HG03045 (cell line): ENCODE measurements around the gene THADA.
A peak's percentile ranks its signal among the peaks of the same experiment; 100 is the strongest.
"Not testable (repeated sequence)": the region's sequence is repeated elsewhere in the genome, so short reads cannot be mapped to it uniquely, and the experiment has no call there.

ENCODE experiments used
- ATAC-seq: cut with Tn5 transposase; IDR thresholded peaks from one replicate; pipeline ENCODE4 v1.9.1; 2021; ENCODE audit warnings: mild to moderate bottlenecking, moderate library complexity; ENCODE audit not compliant: unreplicated experiment

Gene THADA

DNA sequence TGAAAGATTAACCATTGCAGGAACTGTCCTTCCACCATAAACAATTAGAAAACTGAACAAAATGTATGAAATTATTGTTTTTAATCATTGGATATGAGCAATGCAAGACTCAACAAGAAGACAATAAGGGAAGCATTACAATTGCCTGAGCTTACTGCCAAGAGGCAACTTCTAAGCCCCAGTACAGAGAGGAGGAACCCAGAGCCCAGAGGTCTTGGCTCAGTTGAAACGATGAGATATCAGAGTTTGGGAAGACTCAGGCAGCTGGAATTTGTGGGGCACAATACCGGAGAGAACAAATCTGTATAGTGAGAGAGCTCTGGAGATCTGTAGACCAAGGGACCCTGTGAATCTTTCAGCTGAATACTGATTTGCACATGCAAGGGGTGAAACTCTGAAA lies 288.8 kb downstream of the THADA start:
- ATAC-seq = no peak

DNA sequence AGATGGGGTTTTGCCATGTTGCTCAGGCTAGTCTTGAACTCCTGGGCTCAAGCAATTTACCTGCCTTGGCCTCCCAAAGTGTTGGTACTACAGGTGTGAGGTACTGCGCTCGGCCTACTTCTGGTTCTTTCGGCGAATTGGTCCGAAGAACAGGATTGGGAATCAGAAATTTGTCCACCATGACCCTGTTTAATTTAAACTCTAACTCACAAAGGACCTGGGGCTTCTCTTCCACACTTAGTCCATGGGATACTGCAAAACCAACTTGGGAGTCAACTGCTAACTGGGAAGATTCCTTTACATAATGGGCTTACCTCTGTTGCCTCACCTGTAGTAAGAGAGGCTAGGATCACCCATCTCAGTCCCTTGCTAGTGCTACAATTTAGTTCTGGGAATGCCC lies 289.6 kb downstream of the THADA start:
- ATAC-seq = no peak

DNA sequence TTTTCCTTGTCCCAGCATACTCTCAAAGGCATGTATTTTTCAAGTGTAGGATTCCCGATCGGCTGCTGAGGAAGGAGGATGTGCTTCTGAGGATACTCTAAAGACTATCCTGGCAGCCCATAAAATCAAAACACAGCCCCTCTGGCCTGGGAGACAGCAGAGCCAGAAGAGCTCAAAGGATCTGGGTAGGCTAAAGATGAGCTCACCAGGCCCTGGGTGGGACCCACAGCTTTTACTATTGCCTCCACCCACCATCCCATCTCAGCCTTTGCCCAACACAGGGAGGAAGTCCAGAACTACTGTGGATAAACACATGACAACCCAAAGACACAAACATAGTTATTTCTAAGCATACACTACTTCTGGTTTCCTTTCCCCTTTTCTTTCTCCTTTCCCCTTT lies 290.3 kb downstream of the THADA start:
- no peak for ATAC-seq

DNA sequence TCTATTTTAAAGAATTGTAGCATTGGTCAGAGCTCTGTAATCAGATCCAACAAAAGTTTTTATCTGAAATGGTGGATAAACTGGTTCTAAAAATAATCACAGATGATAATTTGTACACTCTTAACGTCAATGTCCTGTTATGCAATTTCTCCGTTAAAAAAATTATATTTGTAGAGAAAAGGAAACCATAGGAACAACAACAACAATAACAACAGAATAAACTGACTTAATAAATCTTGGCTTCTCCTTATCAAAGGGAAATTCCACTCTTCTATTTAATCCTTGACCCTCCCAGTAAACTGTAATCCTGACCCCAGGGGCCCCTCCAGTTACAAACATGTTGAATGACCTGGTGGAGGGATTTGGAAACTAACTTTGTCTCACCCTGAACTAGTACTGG lies 290.8 kb downstream of the THADA start:
- ATAC-seq = no peak

DNA sequence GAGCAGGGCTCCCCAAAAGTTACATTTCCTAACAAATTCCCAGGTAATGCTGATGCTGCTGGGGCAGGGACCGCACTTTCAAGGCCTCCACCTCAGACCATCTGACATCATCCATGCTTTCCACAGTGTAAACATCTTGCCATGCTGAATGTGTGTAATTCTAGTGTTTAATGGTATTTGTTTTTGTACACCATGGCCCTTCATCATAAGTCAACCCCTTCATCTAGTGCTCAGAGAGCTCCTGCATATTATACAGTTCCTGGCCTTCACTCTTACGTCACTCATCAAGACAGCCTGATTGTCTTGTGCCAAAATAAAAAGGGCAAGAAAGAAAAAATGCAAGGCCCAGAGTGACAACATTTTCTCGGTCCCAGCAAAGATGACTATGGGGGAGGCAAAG lies 291.9 kb downstream of the THADA start:
- no peak for ATAC-seq

DNA sequence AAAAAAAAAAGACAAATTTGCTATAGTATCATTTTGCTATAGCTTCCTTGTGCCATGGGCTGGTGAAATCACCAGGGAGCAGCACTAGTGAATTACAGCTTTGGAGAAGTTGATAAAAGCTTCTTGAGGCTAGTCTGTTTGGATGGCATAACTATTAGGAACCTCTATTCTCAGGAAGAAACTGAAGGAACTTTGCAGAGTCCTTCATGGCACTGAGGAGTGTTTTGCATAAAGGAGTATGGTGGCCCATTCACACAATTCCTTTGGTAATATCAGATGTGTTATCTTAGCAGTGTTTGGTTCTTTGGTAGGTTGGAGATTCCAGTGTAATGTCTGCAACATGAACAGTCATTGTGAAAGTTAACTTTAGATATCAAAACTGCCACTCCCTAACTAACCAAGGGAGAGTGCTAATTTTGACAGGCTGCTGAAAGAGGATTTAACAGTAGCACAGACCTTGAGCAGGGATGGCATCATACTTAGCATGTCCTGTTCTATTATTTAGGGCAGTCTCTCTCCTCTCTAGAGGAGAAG lies 292.8 kb downstream of the THADA start:
- ATAC-seq = no peak

DNA sequence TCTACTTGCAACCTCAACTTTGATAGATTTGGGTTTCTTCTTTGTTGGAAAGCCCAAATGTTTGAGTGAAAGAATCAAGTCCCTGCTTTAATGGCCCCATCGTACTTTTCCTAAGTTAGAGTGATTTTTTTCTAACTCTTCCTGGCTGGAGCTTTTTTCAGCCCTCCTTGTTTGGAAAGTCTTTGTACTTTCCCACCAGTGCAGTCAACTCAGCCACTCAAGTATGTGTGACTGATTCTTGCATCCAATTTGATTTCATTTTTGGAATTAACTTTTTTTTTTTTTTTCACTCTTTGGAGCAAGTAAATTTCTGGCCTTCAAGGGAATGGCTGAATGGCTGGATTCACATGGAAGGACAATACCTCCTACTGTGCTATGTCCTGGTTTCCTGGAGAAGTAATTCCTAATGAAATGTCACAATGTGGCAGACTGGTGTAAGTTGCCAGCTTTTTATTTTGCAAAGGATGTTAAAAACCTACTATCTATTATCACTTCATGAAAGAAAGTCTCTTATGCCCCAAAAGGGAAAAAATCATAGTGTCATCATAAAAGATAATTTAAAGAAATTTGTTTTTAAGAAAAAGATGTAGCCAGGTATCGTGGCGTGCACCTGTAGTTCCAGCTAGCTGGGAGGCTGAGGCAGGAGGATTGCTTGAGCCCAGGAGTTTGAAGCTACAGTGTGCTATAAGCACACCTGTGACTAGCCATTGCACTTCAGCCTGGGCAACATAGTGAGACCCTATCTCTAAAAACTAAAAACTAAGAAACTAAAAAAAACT lies 293.5 kb downstream of the THADA start:
- ATAC-seq = no peak

DNA sequence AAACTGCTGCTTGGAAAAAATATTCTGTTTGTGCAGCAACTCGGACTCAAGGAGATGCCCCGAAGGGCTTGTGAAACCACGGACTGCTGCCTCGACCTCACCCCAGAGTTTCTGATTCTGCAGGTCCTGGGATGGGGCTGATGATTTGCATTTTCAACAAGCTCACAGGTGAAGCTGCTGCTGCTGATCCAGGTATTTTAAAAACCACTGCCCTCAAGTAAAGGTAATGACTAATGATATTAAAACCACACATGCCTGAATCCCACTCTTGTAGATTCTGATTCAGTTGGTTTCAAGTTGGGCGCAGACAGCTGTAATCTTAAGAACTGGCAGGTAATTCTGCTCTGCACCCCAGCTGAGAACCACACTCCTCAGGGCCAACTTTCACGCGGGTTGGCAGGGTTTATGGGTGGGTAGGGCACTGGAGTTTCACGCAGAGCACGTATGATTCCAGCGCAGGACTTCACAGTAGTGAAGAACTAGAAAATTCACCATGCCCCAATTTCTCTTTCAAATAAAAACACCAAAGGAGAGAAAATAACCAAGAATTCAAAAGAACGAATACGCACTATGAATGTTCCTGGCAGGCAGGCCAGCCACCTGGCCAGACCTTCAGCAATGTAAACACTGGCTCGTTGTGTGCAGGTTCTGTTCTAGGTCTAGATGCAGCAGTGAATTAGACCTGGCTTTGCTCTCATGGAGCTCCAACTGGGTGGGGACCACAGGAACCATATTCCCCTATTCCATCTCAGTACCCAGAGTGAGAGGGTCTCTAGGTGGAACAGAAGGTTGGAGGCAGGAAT lies 294.9 kb downstream of the THADA start:
- no peak for ATAC-seq

DNA sequence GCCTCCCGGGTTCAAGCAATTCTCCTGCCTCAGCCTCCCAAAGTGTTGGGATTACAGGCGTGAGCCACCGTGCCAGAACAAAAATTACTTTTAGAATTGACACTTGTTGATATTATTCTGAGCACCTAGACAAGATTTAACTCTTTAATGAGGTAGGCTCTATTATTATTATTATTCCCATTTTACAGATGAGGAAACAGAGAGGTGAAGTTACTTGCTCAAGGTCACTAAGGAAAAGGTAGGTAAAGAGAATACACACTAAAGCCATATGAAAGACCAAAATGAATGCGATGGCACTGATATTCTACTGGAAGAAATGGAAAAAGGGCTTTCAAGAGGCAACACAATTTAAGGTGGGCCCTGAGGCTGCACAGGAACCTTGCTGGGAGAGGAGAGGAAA lies 295.6 kb downstream of the THADA start:
- ATAC-seq = no peak

DNA sequence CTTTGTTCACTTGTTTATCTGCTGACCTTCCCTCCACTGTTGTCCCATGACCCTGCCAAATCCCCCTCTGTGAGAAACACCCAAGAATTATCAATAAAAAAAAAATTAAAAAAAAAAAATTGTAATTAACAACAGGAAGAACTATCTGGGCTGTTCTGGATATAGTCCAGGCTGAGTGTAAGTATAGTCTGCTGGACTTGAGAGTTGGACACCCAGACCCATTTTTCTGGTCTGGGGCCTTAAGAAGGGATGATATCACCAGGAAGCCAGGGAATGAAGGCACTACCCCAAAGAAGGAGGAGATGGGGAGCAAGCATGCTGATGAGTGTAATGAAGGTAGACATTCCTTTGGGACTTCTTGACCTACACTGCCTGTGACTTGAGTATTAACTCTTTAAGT lies 297.3 kb downstream of the THADA start:
- no peak for ATAC-seq

DNA sequence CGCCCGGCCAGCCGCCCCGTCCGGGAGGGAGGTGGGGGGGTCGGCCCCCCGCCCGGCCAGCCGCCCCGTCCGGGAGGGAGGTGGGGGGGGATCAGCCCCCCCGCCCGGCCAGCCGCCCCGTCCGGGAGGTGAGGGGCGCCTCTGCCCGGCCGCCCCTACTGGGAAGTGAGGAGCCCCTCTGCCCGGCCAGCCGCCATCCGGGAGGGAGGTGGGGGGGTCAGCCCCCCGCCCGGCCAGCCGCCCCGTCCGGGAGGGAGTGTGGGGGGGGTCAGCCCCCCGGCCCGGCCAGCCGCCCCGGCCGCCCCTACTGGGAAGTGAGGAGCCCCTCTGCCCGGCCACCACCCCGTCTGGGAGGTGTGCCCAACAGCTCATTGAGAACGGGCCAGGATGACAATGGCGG lies 298.1 kb downstream of the THADA start:
- not testable (repeated sequence) for ATAC-seq

DNA sequence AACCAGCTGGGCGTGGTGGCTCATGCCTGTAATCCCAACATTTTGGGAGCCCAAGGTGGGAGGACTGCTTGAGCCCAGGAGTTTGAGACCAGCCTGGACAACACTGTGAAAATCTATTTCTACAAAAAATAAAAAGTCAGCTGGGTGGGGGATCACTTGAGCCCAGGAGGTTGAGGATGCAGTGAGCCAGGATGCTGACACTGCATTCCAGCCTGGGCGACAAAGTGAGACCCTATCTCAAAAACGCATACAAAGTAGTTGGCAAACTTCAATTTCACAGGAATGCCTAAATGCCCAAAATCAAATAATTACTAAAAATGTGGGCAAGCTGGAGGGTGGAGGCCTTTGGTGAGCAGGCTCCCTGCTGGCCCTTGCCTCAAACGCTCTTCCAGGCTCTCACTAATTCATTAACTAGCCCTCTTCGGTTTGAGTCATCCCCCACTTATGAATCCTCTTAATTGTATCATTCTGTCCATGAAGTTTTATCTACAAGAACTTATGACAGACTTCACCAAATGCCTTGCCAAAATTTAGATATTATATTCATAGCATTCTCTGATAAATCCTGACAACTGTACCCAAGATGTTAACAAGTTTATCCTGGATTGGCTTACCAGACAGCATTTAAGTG lies 300.8 kb downstream of the THADA start:
- no peak for ATAC-seq

DNA sequence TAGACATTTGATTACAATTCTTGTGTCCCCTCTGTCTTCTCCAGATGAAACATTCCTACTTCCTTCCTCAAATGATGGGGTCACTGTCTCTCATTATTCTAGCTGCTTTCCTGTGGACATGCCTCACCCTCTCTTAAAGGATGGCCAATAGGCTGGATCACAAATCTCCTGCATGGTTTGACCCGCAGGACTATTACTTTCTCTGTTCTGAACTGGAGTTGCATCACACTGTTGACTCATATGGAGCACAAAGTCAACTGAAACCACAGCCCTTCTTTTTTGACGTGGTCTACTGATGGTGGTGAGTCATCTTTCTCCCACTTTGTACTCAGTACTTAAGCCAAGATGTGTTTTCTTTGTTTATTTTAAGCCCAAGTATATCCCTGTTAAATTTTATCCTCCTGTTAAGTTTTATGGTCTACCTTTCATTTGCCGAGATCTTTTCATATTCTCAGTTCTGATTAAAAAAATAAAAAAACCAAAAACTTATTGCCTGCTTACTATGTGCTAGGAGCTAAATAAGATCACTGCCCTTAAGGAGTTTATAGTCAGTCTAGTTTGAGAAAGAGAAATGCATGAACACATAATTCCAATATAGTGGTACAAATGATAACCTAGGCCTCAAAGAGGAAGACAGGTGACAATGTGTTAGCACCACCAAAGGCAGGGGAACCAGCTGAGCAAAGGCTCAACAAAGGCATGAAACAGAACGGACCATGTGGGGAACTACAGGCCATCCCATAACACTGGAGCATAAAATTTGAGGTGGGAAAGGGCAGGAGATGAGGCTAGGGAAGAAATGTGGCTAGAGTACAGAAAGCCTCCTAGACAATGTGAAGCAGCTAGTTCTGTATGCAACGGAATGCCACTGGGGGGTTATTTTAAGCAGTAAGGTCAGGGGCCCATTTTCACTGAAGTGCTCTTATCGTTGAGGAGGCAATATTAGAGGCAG lies 301.8 kb downstream of the THADA start:
- ATAC-seq = peak; percentile 99

DNA sequence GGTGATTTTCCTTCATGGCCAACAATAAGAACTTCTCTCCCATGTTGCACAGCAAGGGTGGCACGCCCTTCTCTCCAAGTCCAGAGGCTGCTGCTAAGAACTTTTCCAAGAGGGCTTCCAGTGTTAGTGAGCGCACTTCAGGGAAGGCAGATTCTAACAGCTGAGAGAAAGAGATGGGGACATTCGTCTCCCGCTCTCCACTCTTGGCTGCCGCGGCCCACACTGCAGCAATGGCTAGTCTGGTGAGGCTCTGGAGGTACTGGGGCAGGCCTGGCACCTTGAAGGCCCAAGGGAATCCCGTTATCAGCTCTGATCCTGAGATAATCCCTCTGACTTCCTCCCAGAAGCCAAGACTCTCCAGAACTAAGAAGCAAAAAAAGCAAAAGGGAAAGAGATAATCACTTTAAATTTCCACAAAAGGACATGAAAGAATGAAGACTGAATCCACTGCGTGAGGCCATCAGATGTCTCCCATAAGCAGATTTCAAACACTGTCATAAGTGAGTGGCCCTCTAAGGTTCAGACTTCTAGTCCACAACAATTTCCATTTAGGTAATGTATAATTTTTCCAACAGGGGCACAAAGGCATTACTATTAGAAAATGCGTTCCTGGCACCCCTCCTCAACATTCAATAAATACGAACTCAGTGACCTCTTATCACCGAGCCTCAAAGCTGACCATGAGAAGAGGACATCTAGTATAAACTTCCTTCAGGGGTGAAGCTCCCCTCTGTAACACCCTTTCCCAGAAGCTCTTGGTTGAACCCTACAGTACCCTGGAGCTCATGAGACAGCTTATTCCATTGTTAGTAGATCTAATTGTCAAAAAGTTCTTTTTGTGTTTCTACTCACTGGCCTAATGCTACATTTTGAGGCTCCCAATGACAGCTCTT lies 302.7 kb downstream of the THADA start:
- ATAC-seq = no peak

DNA sequence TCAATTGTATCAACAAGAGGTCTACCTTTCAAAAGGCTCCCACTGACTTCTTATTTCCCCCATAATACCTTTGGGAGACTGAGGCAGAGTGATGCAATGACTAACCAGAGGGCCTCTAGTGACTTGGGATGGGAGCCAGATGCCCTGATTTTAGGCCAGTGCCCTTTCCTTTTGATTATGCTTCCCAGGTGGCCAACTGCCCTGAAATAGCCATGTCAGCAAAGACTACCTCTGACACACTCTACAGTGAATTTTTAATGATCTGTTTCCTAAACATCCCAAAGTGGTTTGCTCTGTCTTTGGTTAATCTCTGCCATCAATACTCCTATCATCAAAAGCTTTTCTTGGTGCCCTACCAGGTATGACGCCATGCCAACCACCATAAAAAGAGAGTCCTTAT lies 303.5 kb downstream of the THADA start:
- no peak for ATAC-seq

DNA sequence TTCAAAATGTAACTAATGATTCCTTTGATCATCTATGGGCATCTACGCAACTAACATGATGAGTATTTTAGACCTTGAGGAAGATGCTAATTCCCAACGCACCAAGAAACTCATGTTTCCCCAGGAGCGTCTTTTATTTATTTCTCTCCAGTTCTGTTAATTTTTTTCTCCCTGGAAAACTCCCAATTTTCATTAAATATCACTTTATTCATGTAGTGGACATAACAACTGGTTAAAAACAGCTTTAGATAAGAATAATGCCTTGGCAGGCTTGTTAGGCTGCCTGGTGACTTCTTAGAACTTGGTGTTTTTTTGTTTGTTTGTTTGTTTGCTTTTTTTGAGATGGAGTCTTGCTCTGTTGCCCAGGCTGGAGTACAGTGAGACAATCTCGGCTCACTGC lies 306.5 kb downstream of the THADA start:
- ATAC-seq = no peak

DNA sequence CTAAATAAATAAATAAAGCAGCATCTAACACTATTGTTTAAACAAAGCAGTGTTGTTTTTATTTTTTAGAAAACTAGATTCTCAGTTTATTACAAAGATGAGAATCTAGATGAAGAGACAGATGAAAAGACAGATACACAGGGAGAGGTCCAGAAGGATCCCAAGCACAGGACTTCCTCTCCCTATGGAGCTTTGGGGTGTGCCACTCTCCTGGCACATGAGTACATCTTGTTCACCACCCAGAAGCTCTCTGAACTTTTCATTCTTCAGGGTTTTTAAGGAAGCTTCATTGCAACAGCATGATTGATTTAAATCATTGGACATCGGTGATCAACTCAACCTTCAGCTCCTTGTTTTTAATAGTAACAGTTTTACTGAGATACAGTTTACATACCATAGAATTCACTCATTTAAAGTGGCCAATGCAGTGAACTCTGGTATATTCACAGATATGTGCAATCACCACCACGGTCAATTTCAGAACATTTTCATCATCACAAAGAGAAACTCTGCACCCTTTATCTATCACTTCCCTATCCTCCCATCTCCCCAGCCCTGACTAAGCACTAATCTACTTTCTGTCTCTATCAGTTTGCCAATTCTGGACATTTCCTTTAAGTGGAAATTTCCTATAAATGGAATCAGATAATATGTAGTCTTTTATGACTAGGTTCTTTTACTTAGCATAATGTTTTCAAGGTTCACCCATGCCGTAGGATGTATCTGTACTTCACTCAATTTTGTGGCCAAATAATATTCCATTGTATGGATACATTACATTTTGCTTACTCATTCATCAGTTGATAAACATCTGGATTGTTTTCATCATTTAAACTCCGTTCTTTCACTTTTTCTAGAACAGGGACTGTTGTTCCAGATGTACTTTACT lies 307.2 kb downstream of the THADA start:
- ATAC-seq = no peak

DNA sequence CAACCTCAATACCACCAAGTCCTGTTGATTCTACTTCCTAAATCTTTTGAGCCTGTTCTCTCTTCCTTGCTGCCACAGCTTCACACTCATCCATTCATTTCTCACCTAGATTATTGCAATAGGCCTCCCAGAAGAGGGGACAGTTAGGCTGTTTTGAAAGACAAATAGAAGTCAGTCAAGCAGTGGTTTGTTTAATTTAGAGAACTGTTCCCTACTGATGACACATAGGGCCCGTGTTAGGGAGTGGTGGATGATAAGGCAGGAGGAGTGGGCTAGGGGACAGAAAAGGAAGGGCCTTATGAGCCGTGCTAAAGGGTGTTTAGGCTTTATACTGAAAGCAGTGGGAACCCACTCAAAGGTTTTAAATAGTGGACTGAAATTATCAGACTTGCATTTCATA lies 309.9 kb downstream of the THADA start:
- ATAC-seq = no peak

DNA sequence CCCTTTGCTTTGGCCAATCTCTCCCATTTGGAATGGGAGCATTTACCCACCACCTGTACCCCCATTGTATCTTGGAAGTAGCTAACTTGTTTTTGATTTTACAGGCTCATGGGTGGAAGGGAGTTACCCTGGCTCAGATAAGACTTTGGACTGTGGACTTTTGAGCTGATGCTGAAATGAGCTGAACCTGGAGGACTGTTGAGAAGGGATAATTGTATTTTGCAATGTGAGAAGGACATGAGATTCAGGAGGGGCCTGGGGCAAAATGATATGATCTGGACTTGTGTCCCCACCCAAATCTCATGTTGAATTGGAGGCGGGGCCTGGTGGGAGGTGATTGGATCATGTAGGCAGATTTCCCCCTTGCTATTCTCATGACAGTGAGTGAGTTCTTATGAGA lies 310.9 kb downstream of the THADA start:
- ATAC-seq = no peak
